Hematopoietic multipotent progenitor cell treated with erythropoietin and hydrocortisone succinate and interleukin-3 and kit ligand, for 4 days (in vitro differentiated cells): Measurements from ENCODE around the gene TARBP1.
A peak's percentile ranks its signal among the peaks of the same experiment; 100 is the strongest.
"Not testable (repeated sequence)": the region's sequence is repeated elsewhere in the genome, so short reads cannot be mapped to it uniquely, and the experiment has no call there.

Source experiments
- DNase-seq: peaks from one replicate; pipeline ENCODE4 v3.0.0-alpha.2; 2015

TARBP1 gene

DNA sequence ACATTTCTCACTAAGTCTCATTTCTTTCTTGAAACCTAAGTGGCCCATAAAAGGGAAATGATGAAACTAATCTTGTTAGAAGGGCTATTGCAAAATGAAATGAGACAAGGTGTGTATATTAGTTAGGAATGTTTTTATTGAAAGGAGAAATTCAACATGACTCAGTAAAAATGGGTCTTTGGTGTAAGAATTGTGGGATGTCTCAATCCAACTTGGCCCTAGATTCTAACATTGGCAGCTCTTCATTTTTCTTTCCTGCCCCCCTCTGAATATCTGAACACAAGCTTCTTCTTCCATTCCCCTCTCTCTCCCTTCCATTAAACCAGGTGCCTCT lies 26.8 kb upstream of the TARBP1 start:
- no peak for DNase-seq

DNA sequence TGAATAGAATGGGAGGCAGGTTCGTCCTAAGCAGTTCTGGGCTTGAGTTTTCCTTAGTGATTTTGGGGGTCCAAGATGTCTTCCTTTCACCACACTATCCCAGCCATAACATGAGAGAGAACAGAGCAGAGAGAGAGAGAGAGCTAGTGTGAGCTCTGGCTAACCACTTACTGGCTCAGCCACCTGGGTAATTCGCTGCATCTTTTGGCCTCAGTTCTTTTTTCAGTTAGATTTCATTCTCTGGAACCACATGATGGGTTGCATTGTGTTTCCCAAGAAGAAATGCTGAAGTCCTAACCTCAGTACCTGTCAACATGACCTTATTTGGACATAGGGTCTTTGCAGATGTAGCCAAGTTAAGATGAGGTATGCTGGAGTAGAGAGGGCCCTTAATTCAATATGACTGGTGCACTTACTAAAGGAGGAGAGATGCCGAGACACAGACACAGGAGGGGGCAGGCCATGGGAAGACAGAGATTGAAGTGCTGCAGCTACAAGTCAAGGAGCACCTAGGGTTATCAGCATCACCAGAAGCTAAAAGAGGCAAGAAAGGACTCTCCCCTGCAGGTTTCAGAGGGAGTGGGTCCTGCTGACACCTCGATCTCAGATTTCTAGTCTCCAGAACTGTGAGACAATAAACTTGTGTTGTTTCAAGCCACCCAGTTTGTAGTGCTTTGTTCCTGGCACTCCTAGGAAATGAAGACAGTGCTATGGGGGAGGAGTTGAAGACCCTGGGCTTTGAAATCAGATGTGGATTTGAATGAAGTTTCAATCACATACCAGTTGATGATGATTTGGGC lies 26.2 kb upstream of the TARBP1 start:
- DNase-seq = no peak

DNA sequence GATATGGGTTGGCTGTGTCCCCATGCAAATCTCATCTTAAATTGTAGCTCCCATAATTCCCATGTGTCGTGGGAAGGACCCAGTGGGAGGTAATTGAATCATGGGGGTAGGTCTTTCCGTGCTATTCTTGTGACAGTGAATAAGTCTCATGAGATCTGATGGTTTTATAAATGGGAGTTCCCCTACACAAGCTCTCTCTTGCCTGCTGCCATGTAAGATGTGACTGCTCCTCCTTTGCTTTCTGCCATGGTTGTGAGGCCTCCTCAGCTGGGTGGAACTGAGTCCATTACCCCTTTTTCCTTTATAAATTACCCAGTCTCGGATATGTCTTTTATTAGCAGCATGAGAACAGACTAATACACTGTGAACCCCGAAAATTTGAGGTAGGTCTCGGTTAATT lies 25.3 kb upstream of the TARBP1 start:
- not testable (repeated sequence) for DNase-seq

DNA sequence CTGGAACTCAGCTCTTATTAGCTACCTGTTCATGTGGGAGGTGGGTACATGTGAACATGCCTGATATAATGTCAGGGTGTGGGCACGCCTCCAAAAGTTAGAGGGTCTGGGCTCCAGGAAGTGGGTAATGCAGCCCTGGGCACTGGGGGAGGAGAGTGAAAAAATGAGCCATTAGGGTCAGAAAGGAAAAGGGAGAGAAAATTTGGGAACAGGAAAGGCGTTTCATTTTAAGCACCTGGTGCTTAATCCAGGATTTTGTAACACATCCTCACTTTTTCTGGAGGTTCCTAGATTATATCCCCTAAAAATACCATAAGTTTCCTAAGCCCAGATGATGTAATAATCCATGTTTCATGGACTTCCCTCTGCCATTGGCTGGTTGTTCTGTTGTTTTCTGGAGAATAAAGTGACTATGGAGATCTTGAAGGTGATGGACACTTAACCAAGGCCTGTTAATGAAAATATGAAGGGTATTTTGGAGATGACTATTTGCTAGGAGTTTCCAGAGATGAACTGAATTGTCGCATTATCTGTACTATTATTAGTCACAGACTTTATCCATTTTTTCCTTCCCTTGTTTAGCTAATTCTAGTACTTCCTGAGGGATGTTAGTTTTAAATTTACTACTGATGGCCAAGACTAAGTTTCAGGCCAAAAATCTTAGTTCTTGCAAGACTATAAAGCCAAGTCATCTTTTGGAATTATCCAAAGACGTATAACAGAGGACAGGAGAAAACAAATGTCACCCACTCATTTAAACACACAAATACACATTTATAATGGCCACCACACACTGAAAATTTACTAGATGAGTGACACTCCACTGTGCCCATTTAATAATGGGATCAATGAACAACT lies 24.4 kb upstream of the TARBP1 start:
- no peak for DNase-seq

DNA sequence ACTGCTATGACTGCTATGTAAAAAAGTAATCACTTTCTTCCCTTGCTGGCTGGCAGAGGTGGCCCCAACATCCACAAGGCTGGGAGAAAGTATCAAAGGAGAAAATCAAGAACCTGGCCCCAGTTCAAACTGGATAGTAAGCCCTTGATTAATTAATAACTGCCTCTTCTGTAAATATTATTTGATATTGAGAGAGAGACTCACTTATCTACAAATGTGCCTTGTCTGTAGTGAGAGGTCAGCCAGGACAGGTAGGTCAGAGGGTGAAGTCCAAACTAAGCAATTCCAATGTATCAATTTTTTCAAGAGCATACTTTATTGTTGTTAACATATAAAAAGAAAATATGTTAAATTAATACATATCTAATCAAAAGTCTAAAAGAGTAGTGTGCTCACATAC lies 23.8 kb upstream of the TARBP1 start:
- DNase-seq = no peak

DNA sequence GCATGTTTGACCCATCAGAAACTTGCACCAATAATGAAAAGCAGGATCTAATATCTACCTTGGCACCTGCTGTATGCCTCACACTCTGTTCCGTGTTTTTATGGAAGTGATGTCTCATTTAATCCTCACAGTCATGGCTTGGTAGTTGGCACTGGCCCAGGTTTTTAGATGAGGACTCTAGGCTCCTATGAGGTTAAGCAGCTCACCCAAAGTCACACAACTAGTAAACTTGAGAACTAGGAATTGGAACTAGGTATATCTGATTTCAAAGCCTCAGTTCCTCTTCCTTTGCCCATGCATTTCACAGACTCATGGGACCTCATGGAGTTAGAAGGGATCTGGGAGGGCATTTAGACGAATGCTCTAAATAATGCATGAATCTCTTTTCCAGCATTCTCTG lies 21.3 kb upstream of the TARBP1 start:
- no peak for DNase-seq

DNA sequence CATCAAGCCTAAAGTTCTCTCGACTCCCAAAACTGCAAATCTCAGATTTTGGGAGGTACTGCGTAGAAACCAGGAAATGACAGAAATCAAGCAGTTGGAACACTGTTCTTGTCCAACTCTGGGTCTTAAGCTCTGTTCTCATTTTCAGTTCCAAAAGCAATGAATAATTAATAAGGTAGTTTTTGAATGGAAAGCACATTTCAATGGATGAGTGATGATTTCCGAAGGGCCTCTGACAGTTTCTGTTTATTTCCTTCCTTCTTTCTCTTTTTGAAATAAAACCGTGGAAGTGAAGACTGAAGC lies 20.9 kb upstream of the TARBP1 start:
- no peak for DNase-seq

DNA sequence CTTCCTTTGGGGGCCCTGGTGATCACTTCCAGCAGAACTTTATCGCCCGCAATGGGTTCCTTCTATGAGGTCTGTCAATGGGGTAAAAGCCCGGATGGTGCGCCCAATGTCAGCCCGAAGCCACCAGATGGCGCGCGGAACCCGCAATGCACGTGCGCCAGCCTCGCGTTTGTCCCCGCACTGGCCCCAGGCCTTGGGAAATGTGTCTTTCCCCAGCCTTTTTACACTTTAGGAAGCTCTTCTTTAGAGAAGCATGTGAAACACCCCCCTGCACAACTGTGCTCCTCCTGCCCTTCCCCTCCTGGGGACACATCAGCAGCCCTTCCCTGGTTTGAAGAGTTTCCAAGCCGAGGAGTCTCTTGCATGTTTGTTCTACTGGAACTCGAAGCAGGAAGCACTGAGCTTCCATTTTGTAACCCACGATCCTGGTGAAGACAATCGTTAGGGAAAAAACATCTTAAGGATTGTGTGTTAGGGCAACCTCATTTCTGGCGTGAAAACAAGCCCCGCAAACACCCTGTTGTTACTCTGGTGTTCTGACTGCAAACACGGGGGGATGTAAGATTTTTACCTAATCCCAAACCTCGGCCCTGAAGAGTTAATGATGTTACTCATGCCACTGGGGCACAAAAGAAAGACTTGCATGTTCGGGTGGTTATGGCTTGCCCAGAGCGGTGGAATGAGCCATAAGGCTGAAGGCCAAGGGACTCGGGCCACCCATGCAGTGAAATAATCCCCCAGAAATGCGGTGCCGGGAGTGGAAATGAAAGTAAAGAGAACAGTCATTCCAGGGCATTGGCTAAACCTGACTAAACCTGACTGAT lies 20.4 kb upstream of the TARBP1 start:
- peak; percentile 94 for DNase-seq

DNA sequence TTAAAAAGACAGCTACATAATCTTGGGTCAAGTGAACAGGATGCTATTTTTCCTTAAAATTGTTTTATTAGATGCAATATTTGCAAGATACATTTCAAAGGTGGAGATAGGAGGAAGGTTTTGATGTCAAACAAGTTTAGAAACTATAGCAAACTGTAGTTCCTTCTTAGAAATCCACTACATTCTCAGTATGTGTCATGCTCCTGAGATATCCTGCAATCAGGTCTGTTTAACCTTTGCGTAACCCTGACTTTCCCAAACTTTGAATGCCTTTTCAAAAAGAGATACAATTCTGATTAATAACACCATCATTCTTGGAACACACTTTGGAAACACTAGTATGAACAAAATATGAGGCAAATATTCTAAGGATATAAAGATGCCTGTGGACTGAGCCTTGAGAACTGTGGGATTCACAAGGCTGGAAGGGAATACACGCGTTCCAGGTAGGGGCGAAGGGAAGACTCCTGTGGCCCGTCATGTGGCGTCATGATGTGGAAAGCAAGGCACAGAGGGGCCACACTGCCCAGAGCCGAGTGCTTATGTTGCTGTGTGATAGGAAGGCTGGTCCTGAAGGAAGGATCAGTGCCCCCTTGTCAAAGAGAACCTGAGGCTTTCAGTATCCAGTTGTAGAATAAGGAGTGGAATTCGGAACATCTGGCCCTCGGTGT lies 19.6 kb upstream of the TARBP1 start:
- no peak for DNase-seq

DNA sequence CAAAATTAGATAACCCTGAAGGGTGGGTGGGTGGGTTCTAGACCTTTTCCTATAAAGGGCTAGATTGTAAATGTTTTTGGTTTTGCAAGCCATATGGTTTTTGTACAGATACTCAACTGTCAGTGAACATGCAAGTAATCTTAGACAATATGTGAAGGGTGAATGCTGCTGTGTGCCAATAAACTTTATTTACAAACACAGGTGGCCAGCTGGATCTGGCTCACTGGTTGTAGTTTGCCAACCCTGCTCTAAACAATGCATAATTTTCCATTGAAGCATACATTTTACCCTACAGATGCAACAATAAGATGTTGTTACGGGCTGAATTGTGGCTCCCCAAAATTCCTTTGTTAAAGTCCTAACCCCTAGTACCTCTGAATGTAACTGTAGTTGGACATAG lies 18.6 kb upstream of the TARBP1 start:
- DNase-seq = no peak

DNA sequence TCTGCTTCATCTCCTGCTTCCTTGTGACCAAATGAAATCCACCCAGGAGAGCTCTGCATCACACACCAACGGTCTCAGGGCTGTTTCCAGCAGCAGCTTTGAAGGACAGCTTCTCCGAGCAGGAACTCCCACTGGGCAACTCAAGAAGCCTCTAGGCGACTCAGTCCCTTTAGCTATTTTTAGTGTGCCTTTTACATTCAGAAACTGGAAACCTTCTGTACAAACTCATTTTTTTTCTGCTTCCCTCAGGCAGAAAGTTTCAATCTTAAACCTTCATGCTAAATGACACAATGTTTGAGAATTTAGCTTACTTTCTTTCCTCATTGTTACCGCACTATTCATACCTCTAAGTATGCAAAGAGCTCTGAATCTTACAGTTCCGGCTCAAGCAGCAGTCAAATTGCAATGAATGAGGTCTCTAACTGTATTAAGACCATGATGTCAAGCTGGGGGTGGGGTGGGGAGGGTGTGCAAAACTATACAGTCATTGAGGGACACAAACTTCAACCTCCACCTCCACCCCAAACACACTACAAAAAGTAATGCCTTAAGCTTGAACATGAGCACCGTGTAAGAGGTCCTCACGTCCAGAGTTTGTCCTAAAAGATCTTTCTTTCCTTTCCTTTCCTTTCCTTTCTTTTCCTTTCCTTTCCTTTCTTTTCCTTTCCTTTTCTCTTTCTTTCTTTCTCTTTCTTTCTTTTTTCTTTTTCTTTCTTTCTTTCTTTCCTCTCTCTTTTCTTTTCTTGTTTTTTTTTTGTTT lies 16.4 kb upstream of the TARBP1 start:
- no peak for DNase-seq

DNA sequence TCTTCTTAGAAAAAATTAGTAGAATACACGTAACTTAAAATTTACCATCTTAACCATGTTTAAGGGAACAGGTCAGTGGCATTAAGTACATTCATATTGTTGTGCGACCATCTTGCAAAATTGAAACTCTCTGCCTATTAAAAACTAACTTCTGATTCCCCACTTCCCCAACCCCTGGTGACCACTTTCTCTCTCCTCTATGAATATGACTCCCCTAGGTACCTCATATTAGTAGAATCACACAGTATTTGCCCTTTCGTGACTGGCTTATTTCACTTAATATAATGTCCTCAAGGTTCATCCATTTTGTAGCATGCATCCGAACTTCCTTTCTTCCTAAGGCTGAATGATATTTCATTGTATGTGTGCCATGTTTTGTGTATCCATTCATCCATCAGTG lies 15.1 kb upstream of the TARBP1 start:
- DNase-seq = no peak

DNA sequence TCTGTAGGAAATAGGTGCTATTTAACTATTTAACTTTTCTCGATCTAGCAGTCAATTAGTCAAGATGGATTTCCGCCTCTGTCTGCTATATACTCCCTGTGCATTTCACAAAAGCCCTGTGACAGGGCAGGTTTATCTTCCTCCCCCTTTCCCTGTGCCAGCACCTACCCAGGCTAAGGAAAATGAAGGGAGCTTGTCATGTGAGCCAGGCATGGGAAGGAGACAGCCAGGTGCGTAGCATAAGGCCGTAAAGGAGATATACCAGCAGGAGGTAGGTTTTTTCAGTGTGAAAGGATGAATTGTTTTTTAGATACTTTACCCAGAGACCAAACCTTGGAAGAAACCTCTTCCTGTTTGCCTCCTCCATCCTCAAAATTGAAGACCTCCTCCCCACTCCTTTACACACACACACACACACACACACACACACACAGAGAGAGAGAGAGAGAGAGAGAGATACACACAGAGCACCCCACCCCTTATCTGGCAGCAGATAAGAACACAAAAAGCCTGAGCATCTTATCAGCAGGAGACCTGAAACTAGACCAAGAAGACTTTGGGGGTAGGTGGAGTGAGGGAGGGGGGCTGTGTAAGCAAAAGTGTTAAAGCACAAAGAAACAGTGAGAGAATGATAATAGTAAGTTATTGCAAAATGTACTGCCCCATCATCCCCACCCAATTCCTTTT lies 12.0 kb upstream of the TARBP1 start:
- peak; percentile 87 for DNase-seq

DNA sequence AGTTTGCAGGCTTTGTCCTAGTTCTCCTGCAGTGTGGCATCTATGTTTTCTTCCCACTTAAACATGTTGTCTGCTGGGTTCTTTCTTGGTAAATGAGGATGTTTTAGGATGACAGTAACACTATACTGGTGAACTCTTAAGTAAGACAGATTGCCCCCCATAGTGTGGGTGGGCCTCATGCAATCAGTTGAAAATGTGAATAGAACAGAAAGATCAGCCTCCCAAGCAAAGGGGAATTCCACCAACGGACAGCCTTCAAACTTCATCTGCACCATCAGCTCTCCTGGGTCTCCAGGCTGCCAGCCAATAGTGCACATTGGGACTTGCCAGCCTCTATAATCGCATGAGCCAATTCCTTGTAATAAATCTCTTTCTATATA lies 10.7 kb upstream of the TARBP1 start:
- no peak for DNase-seq

DNA sequence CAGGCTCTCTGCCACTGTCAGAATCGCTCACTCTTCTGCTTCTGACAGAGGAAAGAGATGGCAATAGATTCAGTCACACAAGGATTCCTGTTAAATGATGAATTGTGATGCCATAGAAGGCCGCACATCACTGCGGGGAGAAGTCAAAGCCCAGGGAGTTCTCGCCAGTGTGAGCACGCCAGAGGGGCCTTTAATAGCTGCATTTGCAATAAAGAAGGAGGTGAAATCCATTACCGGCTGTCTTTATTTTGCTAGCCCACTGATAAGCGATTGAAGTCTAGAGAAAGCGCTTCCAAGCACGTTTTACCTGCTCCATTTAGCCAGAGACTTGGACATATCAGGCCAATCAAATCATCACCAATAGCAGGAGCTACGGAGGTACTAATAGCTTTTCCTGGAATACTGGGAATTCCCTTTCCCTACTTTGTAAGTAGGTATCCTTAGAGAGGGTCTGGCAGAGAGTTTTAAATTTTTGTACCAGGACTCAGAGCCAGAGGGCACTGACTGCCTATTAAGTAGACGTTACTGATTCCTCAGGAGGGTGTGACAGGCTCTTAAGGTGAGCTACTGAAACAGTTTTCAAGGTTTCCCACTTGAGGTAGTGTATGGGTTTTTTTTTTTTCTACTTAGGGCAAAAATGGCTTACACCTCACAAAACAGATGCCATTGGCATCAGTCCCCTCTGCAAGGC lies 10.2 kb upstream of the TARBP1 start:
- DNase-seq = no peak

DNA sequence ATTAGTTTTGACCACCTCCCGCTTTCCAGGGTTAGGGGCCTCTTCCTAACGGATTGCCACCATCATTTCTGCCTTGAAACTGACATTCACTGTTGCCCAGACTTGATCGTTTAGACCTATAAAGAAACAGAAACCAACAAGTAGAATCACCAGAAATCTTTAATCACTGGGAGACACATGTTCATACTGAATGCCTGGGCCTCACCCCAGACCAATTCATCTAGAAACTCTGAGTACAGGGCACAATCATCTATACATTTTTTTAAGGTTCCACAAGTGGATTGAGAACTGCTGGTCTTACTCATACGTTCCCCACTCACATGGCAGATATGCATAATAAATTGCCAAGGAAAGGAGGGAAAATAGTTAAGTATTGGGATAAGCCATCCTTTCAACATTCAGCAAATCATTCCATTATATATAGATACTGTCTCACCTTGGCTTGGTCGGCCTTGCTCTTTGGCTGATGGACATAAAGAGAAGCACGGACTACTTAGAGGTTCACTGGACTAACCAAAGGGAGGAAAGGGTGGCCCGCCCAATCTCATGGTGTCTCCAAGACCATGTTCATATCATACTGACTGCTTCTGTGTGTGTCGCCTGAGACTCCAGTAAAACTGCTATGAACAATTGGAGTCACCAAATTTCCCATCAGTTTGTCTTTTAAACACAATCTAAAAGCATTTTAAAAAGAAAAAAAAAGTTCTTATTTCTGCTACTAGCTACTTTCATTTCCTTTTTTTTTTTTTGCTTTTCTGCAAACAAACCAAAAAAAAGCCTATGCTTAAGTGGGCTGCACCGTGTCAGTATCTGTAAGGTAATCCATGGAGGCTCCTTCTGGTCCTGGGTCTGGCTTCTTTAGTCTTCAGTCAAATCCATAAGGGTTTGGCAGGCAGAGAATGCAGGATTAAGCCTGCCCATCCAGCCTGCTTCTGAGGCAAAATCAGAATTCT lies 9.4 kb upstream of the TARBP1 start:
- peak; percentile 69 for DNase-seq

DNA sequence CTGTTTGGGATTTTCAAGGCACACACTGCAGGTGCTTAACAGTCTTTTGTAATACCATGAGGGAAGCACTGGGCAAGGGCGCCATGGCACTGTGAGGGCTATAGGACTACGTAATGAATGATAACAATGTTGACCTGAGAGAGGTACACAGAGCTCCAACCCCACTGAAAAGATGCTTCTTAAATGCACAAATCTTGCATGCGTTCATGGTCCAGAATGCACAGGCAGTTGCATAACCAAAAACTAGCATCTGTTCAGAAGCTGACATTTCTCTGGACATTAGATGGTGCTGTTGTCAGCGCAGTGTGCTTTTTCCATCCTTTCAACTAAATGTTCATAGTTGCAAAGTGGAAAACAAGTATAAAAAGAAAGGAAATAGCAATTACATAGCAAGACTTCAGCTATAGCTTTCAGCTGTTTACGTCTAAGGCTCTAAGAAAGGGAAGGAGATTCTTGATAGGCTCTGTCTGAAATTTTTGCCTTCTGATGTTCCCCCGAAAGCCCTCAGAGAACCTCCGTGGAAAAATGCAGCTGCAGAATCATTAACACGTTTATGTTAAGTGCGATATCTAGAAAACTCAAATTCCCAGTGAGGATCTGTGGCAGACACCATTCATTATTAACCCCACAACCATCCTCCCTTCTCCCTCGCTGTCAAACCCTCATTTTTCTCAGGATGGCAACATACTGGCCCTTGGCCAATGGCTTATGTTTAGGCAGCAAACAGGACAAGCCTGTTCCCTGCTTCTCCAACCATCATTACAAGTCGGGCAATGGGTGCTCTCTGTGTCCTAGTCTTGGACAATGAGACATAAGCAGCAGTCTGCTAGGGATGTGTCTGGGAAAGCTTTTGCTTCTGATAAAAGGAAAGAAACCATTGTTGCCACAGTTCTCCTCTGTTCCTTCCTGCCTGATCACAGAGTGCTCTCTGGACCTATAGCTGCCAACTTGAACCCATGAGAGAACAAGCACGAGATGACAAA lies 8.2 kb upstream of the TARBP1 start:
- peak; percentile 87 for DNase-seq

DNA sequence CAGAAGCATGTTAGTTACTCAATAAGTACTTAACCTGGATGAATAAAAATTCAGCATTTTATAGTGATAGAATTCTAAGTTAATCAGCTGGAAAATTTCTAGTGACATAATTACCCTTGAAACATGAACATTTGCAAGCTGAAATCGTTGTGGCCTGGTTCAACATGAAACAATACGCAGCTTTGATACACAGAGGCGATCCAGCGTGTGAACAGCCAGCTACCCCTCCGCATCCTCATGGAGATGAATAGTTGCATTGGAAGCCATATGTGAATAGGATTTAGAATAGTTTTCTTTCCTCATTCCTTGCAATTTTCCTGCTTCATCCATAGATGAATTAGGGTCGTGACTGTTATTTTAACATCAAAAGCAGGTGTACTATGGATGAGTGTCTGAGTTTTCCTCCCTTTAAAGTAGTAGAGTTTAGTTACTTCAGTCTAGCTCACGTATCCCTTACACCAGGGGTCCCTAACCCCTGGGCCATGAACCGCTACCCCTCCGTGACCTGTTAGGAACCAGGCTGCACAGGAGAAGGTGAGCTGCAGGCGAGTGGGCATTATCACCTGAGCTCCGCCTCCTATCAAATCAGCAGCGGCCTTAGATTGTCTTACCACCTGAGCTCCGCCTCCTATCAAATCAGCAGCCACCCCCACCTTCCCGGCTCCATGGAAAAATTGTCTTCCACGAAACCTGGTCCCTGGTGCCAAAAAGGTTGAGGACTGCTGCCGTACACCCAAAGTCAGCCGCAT lies 6.2 kb upstream of the TARBP1 start:
- DNase-seq = no peak
